Esophagus squamous epithelium (tissue), 5 donors: ENCODE results near the gene NHSL2. TPM values are rescaled to one million over a fixed set of nuclear protein-coding genes. Genes with fewer than 3 reads are reported as not detected.

Source experiments
- DNase-seq: peaks from one replicate; lab custom pipeline; 2025; lab: John Stamatoyannopoulos, UW
- H3K27ac ChIP-seq, 4 donors: fragments of 200-600 bp; sonication (generic); one replicate each; pipeline ENCODE4 v1.5.1; 2016 to 2019; ENCODE audit warnings: mild to moderate bottlenecking in 1 of 4
- H3K27me3 ChIP-seq, 4 donors: fragments of 200-600 bp; sonication (generic); 1 replicate in 3 of 4; 2 replicates in 1 of 4; pipeline versions ENCODE4 v1.5.1 to v1.6.0; 2017 to 2021; ENCODE audit warnings: antibody characterized with exemption in 1 of 4
- H3K36me3 ChIP-seq, 3 donors: fragments of 200-600 bp; sonication (generic); one replicate each; pipeline ENCODE4 v1.5.1; 2016 to 2019
- H3K4me1 ChIP-seq, 3 donors: fragments of 200-600 bp; sonication (generic); one replicate each; pipeline ENCODE4 v1.5.1; 2017 to 2019
- H3K4me3 ChIP-seq, 4 donors: fragments of 200-600 bp; sonication (generic); 1 replicate in 3 of 4; 2 replicates in 1 of 4; pipeline ENCODE4 v1.5.1; 2016 to 2019; ENCODE audit warnings: mild to moderate bottlenecking in 2 of 4, moderate library complexity in 1 of 4
- H3K9me3 ChIP-seq, 3 donors: fragments of 200-600 bp; sonication (generic); one replicate each; pipeline ENCODE4 v1.5.1; 2016 to 2019
- CTCF ChIP-seq, 6 experiments: fragments of 450-650 bp in 4 of 6; fragments of 200-600 bp in 2 of 6; sonication (generic) in 2 of 6; IDR thresholded peaks; one replicate each; pipeline ENCODE4 v1.5.1; 2016 to 2019; ENCODE audit warnings: antibody characterized with exemption in 6 of 6, mild to moderate bottlenecking in 4 of 6, moderate library complexity in 4 of 6
- POLR2A ChIP-seq, 4 donors: fragments of 450-650 bp; IDR thresholded peaks; one replicate each; pipeline ENCODE4 v1.6.1; 2017; ENCODE audit warnings: antibody characterized with exemption in 4 of 4, mild to moderate bottlenecking in 4 of 4, moderate library complexity in 3 of 4
- WGBS, 2 donors: methylation state at CpG; one replicate each; pipeline ENCODE4 v1.1.5; 2018; 5-methylcytosine and 5-hydroxymethylcytosine counted together
- intact Hi-C: fragments of 100-400 bp; cut with DNase I; formaldehyde crosslinking; loops from one replicate; pipeline ENCODE4 v1.15.0; 2022
- total RNA-seq, 4 donors: library from RNA; depleted of rRNA; stranded (reverse); fragments of >200 nt; gene quantifications; one replicate each; pipeline ENCODE4 v1.1.0, GENCODE V29; 2016
- donor health status: DM: yes; HTN: yes; CAD: no.

The NHSL2 gene
- total RNA-seq, 4 donors from 2014 or later: 0.23 to 7.1 (median 1.6) TPM

- Histone ChIP-seq H3K36me3 (no peaks in the 10 kb centered on the region), H3K4me1 (no peaks in the 10 kb centered on the region), H3K27ac (no peak overlapping the region), H3K27me3 (no peaks in the 10 kb centered on the region), H3K4me3 (no peak overlapping the region), H3K9me3 (no peaks in the 10 kb centered on the region)
- intact Hi-C loops: no loop called here
- WGBS, 2 donors: 20 to 50% methylated on average over 1 of the region's 1 CpG
- TF ChIP-seq POLR2A (IDR thresholded peaks at IDR 0.05): no peak
- TF ChIP-seq CTCF (IDR thresholded peaks at IDR 0.05): no peak
- no peak for DNase-seq
Measured at GRCh38 chrX:71936632-71937031, 26.0 kb downstream of the NHSL2 start.

GRCh38 chrX:71938371-71938770, 27.7 kb downstream of the NHSL2 start:
- no peaks in the 10 kb centered on the region for H3K4me1 ChIP-seq
- no peak overlapping the region for H3K27ac ChIP-seq
- no peak for TF ChIP-seq POLR2A (IDR thresholded peaks at IDR 0.05)
- no peak for TF ChIP-seq CTCF (IDR thresholded peaks at IDR 0.05)
- 63% methylated on average over 5 of the region's 5 CpGs; no CpG with 5 or more reads in 1 of the 2 donors for WGBS, 2 donors
- H3K27me3 ChIP-seq: no peaks in the 10 kb centered on the region
- no peak for DNase-seq
- no peak overlapping the region for H3K4me3 ChIP-seq
- intact Hi-C loops: no loop called here
- no peaks in the 10 kb centered on the region for H3K36me3 ChIP-seq
- no peaks in the 10 kb centered on the region for H3K9me3 ChIP-seq

GRCh38 chrX:71941145-71941544, 30.5 kb downstream of the NHSL2 start:
- H3K9me3 ChIP-seq: no peaks in the 10 kb centered on the region
- WGBS, 2 donors: 75% methylated on average over 1 of the region's 1 CpG; no CpG with 5 or more reads in 1 of the 2 donors
- no peak overlapping the region for H3K4me3 ChIP-seq
- DNase-seq: no peak
- no peak for TF ChIP-seq POLR2A (IDR thresholded peaks at IDR 0.05)
- TF ChIP-seq CTCF (IDR thresholded peaks at IDR 0.05): no peak
- no peaks in the 10 kb centered on the region for H3K27me3 ChIP-seq
- H3K4me1 ChIP-seq: no peaks in the 10 kb centered on the region
- no peaks in the 10 kb centered on the region for H3K36me3 ChIP-seq
- no peak overlapping the region for H3K27ac ChIP-seq
- intact Hi-C loops: no loop called here

GRCh38 chrX:71941776-71942175, 31.1 kb downstream of the NHSL2 start:
- DNase-seq: no peak
- H3K27ac ChIP-seq: peak overlapping the region in 1 of 4 donors; percentile 39
- WGBS, 2 donors: 17 to 33% methylated on average over 3 of the region's 3 CpGs

GRCh38 chrX:71944369-71944768, 33.7 kb downstream of the NHSL2 start:
- no peak for DNase-seq
- 65% methylated on average over 2 of the region's 2 CpGs; no CpG with 5 or more reads in 1 of the 2 donors for WGBS, 2 donors
- intact Hi-C loops: no loop called here
- H3K4me3 ChIP-seq: no peak overlapping the region
- no peaks in the 10 kb centered on the region for H3K9me3 ChIP-seq
- no peak for TF ChIP-seq CTCF (IDR thresholded peaks at IDR 0.05)
- TF ChIP-seq POLR2A (IDR thresholded peaks at IDR 0.05): no peak
- H3K27ac ChIP-seq: no peak overlapping the region
- no peaks in the 10 kb centered on the region for H3K27me3 ChIP-seq
- H3K36me3 ChIP-seq: no peaks in the 10 kb centered on the region
- H3K4me1 ChIP-seq: no peaks in the 10 kb centered on the region

More at GRCh38 chrX:71941776-71942175, 31.1 kb downstream of the NHSL2 start:
- TF ChIP-seq CTCF (IDR thresholded peaks at IDR 0.05) (no peak), POLR2A (IDR thresholded peaks at IDR 0.05) (no peak)
- Histone ChIP-seq H3K4me1 (no peaks in the 10 kb centered on the region), H3K36me3 (no peaks in the 10 kb centered on the region), H3K27me3 (no peaks in the 10 kb centered on the region), H3K9me3 (no peaks in the 10 kb centered on the region), H3K4me3 (no peak overlapping the region)
- intact Hi-C loops: no loop called here
